HG03280 (cell line): ENCODE measurements around the gene KLHL22.

Experiments
- ATAC-seq: cut with Tn5 transposase; IDR thresholded peaks from one replicate; pipeline ENCODE4 v1.9.1; 2021; ENCODE audit warnings: mild to moderate bottlenecking, moderate library complexity; ENCODE audit not compliant: unreplicated experiment

The KLHL22 gene

DNA sequence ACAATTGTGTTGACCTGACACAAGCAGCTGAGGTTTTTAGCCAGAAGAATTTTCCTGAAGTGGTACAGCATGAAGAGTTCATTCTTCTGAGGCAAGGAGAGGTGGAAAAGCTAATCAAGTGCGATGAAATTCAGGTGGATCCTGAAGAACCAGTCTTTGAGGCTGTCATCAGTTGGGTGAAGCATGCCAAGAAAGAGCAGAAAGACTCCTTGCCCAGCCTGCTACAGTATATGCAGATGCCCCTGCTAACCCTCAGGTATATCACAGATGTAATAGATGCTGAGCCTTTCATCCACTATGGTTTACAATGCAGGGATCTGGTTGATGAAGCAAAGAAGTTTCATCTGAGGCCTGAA is 45.1 kb downstream of the KLHL22 start:
- ATAC-seq: no peak

- ATAC-seq: no peak
These were observed 45.6 kb downstream of the KLHL22 start for GRCh38 chr22:20449819-20450550.

- no peak for ATAC-seq
These were observed 47.0 kb downstream of the KLHL22 start for GRCh38 chr22:20448630-20449029.

DNA sequence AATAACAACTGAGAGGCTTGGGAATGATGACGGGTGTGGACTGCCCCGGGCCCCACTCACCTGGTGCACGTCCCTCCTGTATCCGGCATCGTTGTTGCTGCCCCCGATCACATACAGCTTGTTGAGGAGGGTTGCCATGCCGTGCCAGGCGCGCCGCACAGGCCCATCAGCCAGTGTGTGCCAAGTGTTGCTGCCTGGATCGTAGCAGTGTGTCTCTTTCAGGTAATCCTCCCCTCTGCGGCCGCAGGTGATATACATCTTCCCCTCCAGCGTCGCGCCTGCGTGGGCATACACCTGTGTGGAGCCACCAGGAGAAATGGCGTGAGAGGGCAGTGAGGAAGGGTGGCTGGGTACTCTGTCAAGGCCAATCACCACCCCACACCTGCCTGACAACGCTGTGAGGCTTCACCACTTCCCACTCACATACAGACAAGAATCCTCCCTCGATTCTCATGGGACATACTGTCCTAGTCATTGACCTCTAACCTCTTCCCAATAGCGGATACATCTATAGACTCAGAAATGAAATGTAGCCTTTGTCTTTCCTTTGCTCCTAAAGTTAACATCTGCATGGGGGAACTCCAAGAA is 49.1 kb downstream of the KLHL22 start:
- no peak for ATAC-seq

- ATAC-seq: no peak
These were observed 51.3 kb downstream of the KLHL22 start for GRCh38 chr22:20444325-20444724.

GRCh38 chr22:20442485-20443284 is 52.9 kb downstream of the KLHL22 start:
- ATAC-seq: no peak

GRCh38 chr22:20441631-20442484 is 53.7 kb downstream of the KLHL22 start:
- ATAC-seq: no peak

- no peak for ATAC-seq
These were observed 54.7 kb downstream of the KLHL22 start for GRCh38 chr22:20440637-20441591.

- ATAC-seq: no peak
These were observed 55.5 kb downstream of the KLHL22 start for GRCh38 chr22:20439928-20440575.

GRCh38 chr22:20439556-20439927 is 56.1 kb downstream of the KLHL22 start:
- no peak for ATAC-seq

DNA sequence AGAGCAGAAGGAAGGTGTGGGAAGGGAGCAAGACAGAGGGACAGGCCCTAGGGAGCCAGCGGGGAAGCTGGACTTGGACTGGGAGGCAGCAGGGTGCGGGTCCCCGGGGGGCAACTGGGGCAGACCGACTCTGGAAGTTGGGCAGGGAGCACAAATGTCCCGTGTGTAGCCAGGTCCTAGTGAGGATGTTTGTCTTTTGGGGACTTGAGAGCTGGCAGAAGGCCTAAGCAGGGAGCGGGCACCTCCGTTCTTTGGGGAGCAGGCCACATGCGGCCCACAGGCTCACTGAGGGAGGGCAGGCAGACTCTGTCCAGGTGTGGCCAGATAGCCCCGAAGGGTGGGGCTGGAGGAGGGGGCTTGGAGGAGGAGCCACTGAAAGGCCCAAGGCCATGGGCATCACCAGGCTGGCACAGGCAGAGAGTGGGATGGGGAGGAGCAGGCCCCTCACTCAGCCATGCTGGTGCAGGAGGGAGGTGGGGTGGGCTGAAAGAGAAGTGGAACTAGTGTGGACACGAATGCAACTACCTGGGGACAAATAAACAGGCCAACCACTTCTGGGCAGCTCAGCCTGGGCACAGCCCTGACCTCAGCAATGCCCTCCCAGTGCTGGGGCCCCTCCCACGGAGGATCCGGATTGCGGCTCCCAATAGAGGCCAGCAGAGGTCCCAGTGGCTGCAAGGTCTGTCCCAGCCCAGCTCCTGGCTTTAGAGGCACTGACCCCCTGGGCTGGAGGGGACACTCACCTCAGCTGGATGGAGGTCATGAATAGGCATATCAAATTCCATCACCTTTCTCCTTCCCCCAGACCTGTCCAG is 56.7 kb downstream of the KLHL22 start:
- ATAC-seq: no peak

- no peak for ATAC-seq
These were observed 57.2 kb downstream of the KLHL22 start for GRCh38 chr22:20438427-20438677.

GRCh38 chr22:20437613-20438426 is 57.8 kb downstream of the KLHL22 start, which contains the start of gene SCARF2:
Gene SCARF2 (minus strand): TSS chr22:20437825. CDS start chr22:20437754, 71 bp downstream.
- ATAC-seq: no peak

DNA sequence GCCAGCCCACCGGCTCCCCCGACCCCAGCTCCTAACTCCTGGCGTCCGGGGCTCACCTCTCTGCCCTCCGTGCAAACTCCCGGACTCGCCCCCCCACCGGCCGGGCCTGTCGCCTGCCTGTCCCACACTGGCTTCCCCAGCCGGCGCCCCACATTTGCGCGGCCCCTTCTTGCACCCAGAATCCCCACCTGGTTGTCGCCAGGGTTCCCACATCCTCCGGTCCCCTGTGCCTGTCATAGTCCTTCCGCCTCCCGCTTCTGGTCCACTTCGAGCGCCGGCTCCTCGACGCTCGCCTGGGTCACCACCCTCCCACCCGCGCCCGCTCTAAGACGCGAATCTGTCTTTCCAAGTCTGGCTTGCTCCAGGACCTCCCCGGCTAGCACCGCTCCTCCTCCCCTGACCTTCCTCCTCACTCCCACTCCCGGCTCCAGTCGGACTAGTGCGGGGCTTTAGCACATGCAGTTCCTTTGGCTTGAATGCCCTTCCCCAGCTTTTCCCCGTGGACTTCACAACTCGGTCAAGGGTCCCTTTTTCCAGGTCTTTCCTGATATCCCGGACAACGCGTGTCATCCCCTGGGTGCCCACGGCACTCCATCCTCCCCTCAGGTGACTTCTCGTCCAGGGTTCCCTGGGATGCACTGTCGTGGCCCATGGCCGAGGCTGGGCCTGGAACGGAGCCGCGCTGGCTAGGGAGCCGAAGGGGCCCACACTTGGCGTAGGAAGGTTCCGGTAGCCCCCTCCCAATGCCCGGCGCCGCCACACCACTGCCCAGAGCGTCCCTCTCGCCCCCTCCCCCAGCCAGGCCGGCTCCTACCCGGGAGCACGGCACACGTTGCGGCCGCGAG is 58.6 kb downstream of the KLHL22 start:
- no peak for ATAC-seq

DNA sequence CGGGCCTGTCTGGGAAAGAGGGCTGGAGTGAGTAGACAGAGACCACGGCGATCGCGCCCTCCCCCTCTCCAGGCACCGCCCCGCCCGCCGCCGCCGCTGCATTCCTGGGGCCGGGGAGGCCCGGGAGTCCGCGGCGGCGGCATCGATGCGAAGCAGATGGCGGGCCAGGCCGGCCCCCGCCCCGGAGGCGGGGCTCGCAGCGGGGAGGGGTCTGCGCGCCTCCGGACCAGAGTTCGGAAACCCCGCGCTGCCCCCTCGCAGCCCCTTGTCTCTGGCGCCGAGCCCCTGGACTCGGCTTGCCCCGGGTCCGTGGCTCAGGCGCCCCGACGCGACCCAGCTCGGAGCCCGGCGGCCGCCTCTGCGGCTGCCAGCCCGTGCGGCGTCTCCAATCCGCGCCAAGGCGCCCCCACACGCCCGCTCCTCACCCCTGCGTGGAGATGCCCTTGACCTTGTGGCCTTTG is 59.3 kb downstream of the KLHL22 start:
- no peak for ATAC-seq

GRCh38 chr22:20435436-20436306 is 59.9 kb downstream of the KLHL22 start:
- ATAC-seq: no peak
